GM23338 (cell line): Measurements from ENCODE around the gene SOSTDC1. TPM values are rescaled to one million over a fixed set of nuclear protein-coding genes. Genes with fewer than 3 reads are reported as not detected.

Source experiments
- ATAC-seq: fragments of 200-7000 bp; cut with Tn5 transposase; 3 replicates; pipeline ENCODE4 v1.9.1; 2020
- DNase-seq: peaks from one replicate; pipeline ENCODE4 v3.0.0-alpha.2; 2015; ENCODE audit warnings: low spot score
- H2AFZ ChIP-seq: fragments of 200-600 bp; sonication (generic); 2 replicates; pipeline ENCODE4 v1.8.0; 2016; ENCODE audit warnings: antibody characterized with exemption, mild to moderate bottlenecking, moderate library complexity
- H3F3A ChIP-seq: fragments of 200-600 bp; sonication (generic); replicated peaks from 2 replicates; pipeline ENCODE4 v1.8.0; 2017; ENCODE audit warnings: antibody characterized with exemption, mixed run types, low read depth
- H3K27ac ChIP-seq: fragments of 200-600 bp; sonication (generic); 2 replicates; pipeline ENCODE4 v1.6.1; 2016; ENCODE audit warnings: low read depth
- H3K27me3 ChIP-seq: fragments of 200-600 bp; sonication (generic); 2 replicates; pipeline ENCODE4 v1.8.0; 2016; ENCODE audit warnings: mild to moderate bottlenecking, mixed run types, moderate library complexity; ENCODE audit not compliant: insufficient read depth
- H3K36me3 ChIP-seq: fragments of 200-600 bp; sonication (generic); 2 replicates; pipeline ENCODE4 v1.8.0; 2016; ENCODE audit warnings: mild to moderate bottlenecking; ENCODE audit not compliant: insufficient read depth
- H3K4me1 ChIP-seq: fragments of 200-600 bp; sonication (generic); 2 replicates; pipeline ENCODE4 v1.8.0; 2016; ENCODE audit warnings: mild to moderate bottlenecking, moderate library complexity; ENCODE audit not compliant: insufficient read depth
- H3K4me2 ChIP-seq: fragments of 200-600 bp; sonication (generic); 2 replicates; pipeline ENCODE4 v1.7.1; 2017; ENCODE audit warnings: mixed run types
- H3K4me3 ChIP-seq: fragments of 200-600 bp; sonication (generic); 2 replicates; pipeline ENCODE4 v1.6.1; 2016; ENCODE audit warnings: mixed run types
- H3K79me2 ChIP-seq: fragments of 200-600 bp; sonication (generic); replicated peaks from 2 replicates; pipeline ENCODE4 v1.8.0; 2017; ENCODE audit warnings: mild to moderate bottlenecking; ENCODE audit not compliant: insufficient read depth
- H3K9me2 ChIP-seq: fragments of 200-600 bp; sonication (generic); 2 replicates; pipeline ENCODE4 v1.8.0; 2017; ENCODE audit not compliant: insufficient read depth
- H4K20me1 ChIP-seq: fragments of 200-600 bp; sonication (generic); replicated peaks from 2 replicates; pipeline ENCODE4 v1.8.0; 2017; ENCODE audit warnings: mild to moderate bottlenecking; ENCODE audit not compliant: insufficient read depth
- H3K27ac Mint-ChIP-seq: 2 replicates; pipeline ENCODE4 v1.8.0; 2020; ENCODE audit warnings: inconsistent platforms, mild to moderate bottlenecking, moderate library complexity, mixed read lengths
- H3K27me3 Mint-ChIP-seq: 3 replicates; pipeline ENCODE4 v1.8.0; 2022; ENCODE audit warnings: low read depth, mild to moderate bottlenecking, moderate library complexity, mixed read lengths, inconsistent platforms; ENCODE audit not compliant: insufficient read depth, poor library complexity
- H3K36me3 Mint-ChIP-seq: 3 replicates; pipeline ENCODE4 v1.8.0; 2021; ENCODE audit warnings: low read depth, mild to moderate bottlenecking, inconsistent platforms, moderate library complexity, mixed read lengths
- H3K4me1 Mint-ChIP-seq: 3 replicates; pipeline ENCODE4 v1.8.0; 2020; ENCODE audit warnings: mild to moderate bottlenecking, inconsistent platforms, mixed read lengths
- H3K4me3 Mint-ChIP-seq: 3 replicates; pipeline ENCODE4 v1.8.0; 2021; ENCODE audit warnings: moderate library complexity, mild to moderate bottlenecking, inconsistent platforms, mixed read lengths
- H3K9me3 Mint-ChIP-seq: 3 replicates; pipeline ENCODE4 v1.8.0; 2020; ENCODE audit warnings: moderate library complexity, mild to moderate bottlenecking, inconsistent platforms, mixed read lengths
- CREB1 ChIP-seq: fragments of 250-450 bp; sonication (Bioruptor Pico); IDR thresholded peaks from 2 replicates; pipeline ENCODE4 v1.5.0; 2020; ENCODE audit warnings: low read depth, mild to moderate bottlenecking, moderate library complexity
- CTCF ChIP-seq, 2 experiments: fragments of 200-600 bp in 1 of 2; sonication (generic) in 1 of 2; conservative IDR thresholded peaks; 2 replicates each; pipeline versions ENCODE4 v1.5.1 to v1.6.1; 2016 to 2017; ENCODE audit warnings: antibody characterized with exemption in 2 of 2, low read depth in 2 of 2, mild to moderate bottlenecking in 2 of 2, moderate library complexity in 1 of 2
- ETS1 ChIP-seq: IDR thresholded peaks from 2 replicates; pipeline ENCODE4 v1.6.1; 2016; ENCODE audit warnings: antibody characterized with exemption
- EZH2 ChIP-seq: fragments of 200-600 bp; sonication (generic); IDR thresholded peaks from one replicate; pipeline ENCODE4 v1.8.0; 2017; ENCODE audit warnings: antibody characterized with exemption, mild to moderate bottlenecking, low read depth; ENCODE audit not compliant: unreplicated experiment
- EZH2phosphoT487 ChIP-seq: fragments of 200-600 bp; sonication (generic); IDR thresholded peaks from one replicate; pipeline ENCODE4 v1.8.1; 2018; ENCODE audit warnings: antibody characterized with exemption; ENCODE audit not compliant: unreplicated experiment
- JUNB ChIP-seq: IDR thresholded peaks from one replicate; pipeline ENCODE4 v1.6.1; 2016; ENCODE audit warnings: antibody characterized with exemption; ENCODE audit not compliant: unreplicated experiment
- POLR2AphosphoS5 ChIP-seq: IDR thresholded peaks from 2 replicates; pipeline ENCODE4 v1.6.1; 2016; ENCODE audit warnings: antibody characterized with exemption, low read depth
- REST ChIP-seq: IDR thresholded peaks from one replicate; pipeline ENCODE4 v1.6.1; 2018; ENCODE audit warnings: antibody characterized with exemption; ENCODE audit not compliant: unreplicated experiment
- STAT1 ChIP-seq: IDR thresholded peaks from one replicate; pipeline ENCODE4 v1.6.1; 2016; ENCODE audit warnings: antibody characterized with exemption; ENCODE audit not compliant: unreplicated experiment
- ZNF114 ChIP-seq: fragments of 250-450 bp; sonication (Bioruptor Pico); IDR thresholded peaks from 2 replicates; pipeline ENCODE4 v1.5.0; 2020; ENCODE audit warnings: mild to moderate bottlenecking, moderate library complexity
- ZNF331 ChIP-seq: fragments of 250-450 bp; sonication (Bioruptor Pico); IDR thresholded peaks from 2 replicates; pipeline ENCODE4 v1.5.0; 2020; ENCODE audit warnings: low read depth, mild to moderate bottlenecking, moderate library complexity
- polyA plus RNA-seq: library from polyadenylated mRNA; unstranded; fragments of >200 nt; fragmentation: Nextera tagmentation; extraction: Ambion mirVana; gene quantifications from 2 replicates; pipeline ENCODE4 v1.2.1, GENCODE V29; 2016
- total RNA-seq: library from RNA; depleted of rRNA; stranded (reverse); fragments of >200 nt; shearing (Covaris generic); gene quantifications from 2 replicates; pipeline ENCODE4 v1.2.3, GENCODE V29; 2014

SOSTDC1 gene
- total and polyA plus RNA-seq, 2 experiments from 2014 or later: 0.76 to 1.0 TPM

- H3K4me1 Mint-ChIP-seq: peaks cover 9% of the 10 kb centered on the region; the same call in 2 of the 3 replicates
- Histone ChIP-seq H3K4me1 (peaks cover 6% of the 10 kb centered on the region), H3K27ac (no peak overlapping the region), H3K79me2 (no peaks in the 10 kb centered on the region), H3K9me2 (no peaks in the 10 kb centered on the region), H3K36me3 (no peaks in the 10 kb centered on the region), H2AFZ (no peak overlapping the region), H3F3A (no peaks in the 10 kb centered on the region), H3K4me3 (no peak overlapping the region), H3K27me3 (peaks cover 23% of the 10 kb centered on the region), H3K4me2 (no peak overlapping the region), H4K20me1 (no peaks in the 10 kb centered on the region)
- no peaks in the 10 kb centered on the region; the same call in 2 of the 3 replicates for H3K9me3 Mint-ChIP-seq
- H3K27me3 Mint-ChIP-seq: peaks cover 17% of the 10 kb centered on the region
- ATAC-seq: no peak
- H3K4me3 Mint-ChIP-seq: peak overlapping the region; percentile 3; the same call in 1 of the 3 replicates
- no peaks in the 10 kb centered on the region for H3K36me3 Mint-ChIP-seq
- no peak overlapping the region for H3K27ac Mint-ChIP-seq
- TF ChIP-seq CTCF (conservative IDR thresholded peaks at IDR 0.05; ENCODE audit: low read depth in 2 of 2) (peak; percentile 25 to 35), JUNB (no peak)
- DNase-seq: peak; percentile 22
These were observed 42.6 kb downstream of the SOSTDC1 start for GRCh38 chr7:16422917-16423316.

- DNase-seq (no peak), ATAC-seq (no peak)
- H3K27ac ChIP-seq: no peak overlapping the region
- H4K20me1 ChIP-seq: no peaks in the 10 kb centered on the region
- peaks cover 9% of the 10 kb centered on the region; the same call in 2 of the 3 replicates for H3K4me1 Mint-ChIP-seq
- no peaks in the 10 kb centered on the region; the same call in 2 of the 3 replicates for H3K9me3 Mint-ChIP-seq
- H3K4me3 ChIP-seq: 0 out of 2 replicates have a peak overlapping the region, but pooled peaks have one; percentile 88
- H2AFZ ChIP-seq: peak overlapping the region; percentile 83; the same call in 1 of the 2 replicates
- peaks cover 23% of the 10 kb centered on the region for H3K27me3 ChIP-seq
- H3K4me1 ChIP-seq: peaks cover 6% of the 10 kb centered on the region
- no peaks in the 10 kb centered on the region for H3K36me3 ChIP-seq
- H3K27me3 Mint-ChIP-seq: peaks cover 17% of the 10 kb centered on the region
- peak overlapping the region; percentile 65 for H3K4me3 Mint-ChIP-seq
- no peaks in the 10 kb centered on the region for H3F3A ChIP-seq
- H3K4me2 ChIP-seq: peak overlapping the region; percentile 75
- H3K79me2 ChIP-seq: no peaks in the 10 kb centered on the region
- no peaks in the 10 kb centered on the region for H3K36me3 Mint-ChIP-seq
- H3K27ac Mint-ChIP-seq: no peak overlapping the region
- no peaks in the 10 kb centered on the region for H3K9me2 ChIP-seq
- TF ChIP-seq EZH2phosphoT487 (no peak), ETS1 (no peak), ZNF331 (no peak), CREB1 (CRISPR knock-in tag) (no peak), REST (no peak), ZNF114 (no peak), POLR2AphosphoS5 (no peak), CTCF (conservative IDR thresholded peaks at IDR 0.05; ENCODE audit: low read depth in 2 of 2) (no peak), EZH2 (no peak), STAT1 (no peak), JUNB (no peak)
These were observed 43.5 kb downstream of the SOSTDC1 start for GRCh38 chr7:16422103-16422435.
